GM12878 (cell line): Measurements from ENCODE around the gene GSPT1. TPM values are rescaled to one million over a fixed set of nuclear protein-coding genes. Genes with fewer than 3 reads are reported as not detected.

Experiments
- ATAC-seq: fragments of 200-7000 bp; cut with Tn5 transposase; 3 replicates; pipeline ENCODE4 v1.9.1; 2020; ENCODE audit warnings: mild to moderate bottlenecking, moderate library complexity
- BruUV-seq: library from RNA; stranded (reverse); fragments of 400-500 nt; replicated peaks from 2 replicates; lab custom pipeline; 2021; lab: Mats Ljungman, UMichigan
- CTCF ChIA-PET: fragments of 300-600 bp; sonication (Branson Sonifier 250); formaldehyde crosslinking; extraction: SDS; loops from one replicate; lab custom pipeline; 2021; ENCODE audit warnings: inconsistent platforms; lab: Yijun Ruan, JAX
- POLR2A ChIA-PET: fragments of 350-600 bp; formaldehyde crosslinking; extraction: SDS; loops from one replicate; lab custom pipeline; 2021; ENCODE audit warnings: inconsistent platforms; lab: Charles Lee
- RAD21 ChIA-PET: fragments of 300-600 bp; sonication (Branson Sonifier 250); formaldehyde crosslinking; loops from one replicate; lab custom pipeline; 2023; ENCODE audit warnings: antibody characterized with exemption; ENCODE audit not compliant: unreplicated experiment; lab: Charles Lee
- SMC1A ChIA-PET: fragments of 300-600 bp; sonication (Branson Sonifier 250); formaldehyde crosslinking; loops from one replicate; lab custom pipeline; 2023; ENCODE audit not compliant: unreplicated experiment, uncharacterized antibody; lab: Charles Lee
- DNase-seq: peaks from one replicate; pipeline ENCODE4 v3.0.0-alpha.2; 2011; ENCODE audit warnings: low read depth, low spot score
- FAIRE-seq: peaks from 3 replicates; lab custom pipeline; 2011; peaks lifted over from hg19 to GRCh38; lab: Jason Lieb, UNC
- H2AFZ ChIP-seq: 2 replicates; pipeline ENCODE4 v1.6.0; 2011; ENCODE audit warnings: low read depth, low read length, control low read depth; ENCODE audit not compliant: control insufficient read depth
- H3K27ac ChIP-seq: 2 replicates; pipeline ENCODE4 v1.5.1; 2011; ENCODE audit warnings: control low read depth; ENCODE audit not compliant: control insufficient read depth, insufficient read depth
- H3K27me3 ChIP-seq, 2 experiments: replicated peaks in 1 of 2; 2 replicates each; pipeline versions ENCODE4 v1.6.0 to v1.6.1; 2011; ENCODE audit warnings: low read length in 1 of 2; ENCODE audit not compliant: control insufficient read depth in 2 of 2, insufficient read depth in 2 of 2
- H3K36me3 ChIP-seq, 2 experiments: 2 replicates each; pipeline ENCODE4 v1.5.1; 2011; ENCODE audit warnings: low read length in 1 of 2; ENCODE audit not compliant: control insufficient read depth in 2 of 2, insufficient read depth in 2 of 2
- H3K4me1 ChIP-seq: 2 replicates; pipeline ENCODE4 v1.6.1; 2011; ENCODE audit warnings: mild to moderate bottlenecking, low read length, moderate library complexity, mixed read lengths; ENCODE audit not compliant: control insufficient read depth, insufficient read depth
- H3K4me2 ChIP-seq: 2 replicates; pipeline ENCODE4 v1.6.0; 2011; ENCODE audit warnings: control low read depth; ENCODE audit not compliant: control insufficient read depth, insufficient read depth
- H3K4me3 ChIP-seq: fragments of 200-600 bp; sonication (generic); 2 replicates; pipeline ENCODE4 v1.5.1; 2016
- H3K79me2 ChIP-seq: 2 replicates; pipeline ENCODE4 v1.6.0; 2011; ENCODE audit warnings: low read length; ENCODE audit not compliant: control insufficient read depth, insufficient read depth
- H3K9ac ChIP-seq: 2 replicates; pipeline ENCODE4 v1.8.0; 2011; ENCODE audit warnings: low read length, control low read depth, mixed read lengths; ENCODE audit not compliant: control insufficient read depth, insufficient read depth
- H3K9me3 ChIP-seq: replicated peaks from 3 replicates; pipeline ENCODE4 v1.5.1; 2011; ENCODE audit warnings: mild to moderate bottlenecking, low read length; ENCODE audit not compliant: control insufficient read depth, insufficient read depth
- H4K20me1 ChIP-seq: 2 replicates; pipeline ENCODE4 v1.6.0; 2011; ENCODE audit not compliant: control insufficient read depth, insufficient read depth
- GABPA ChIP-seq: IDR thresholded peaks from 2 replicates; pipeline ENCODE4 v1.6.1; 2014; ENCODE audit warnings: antibody characterized with exemption, low read depth, mild to moderate bottlenecking, inconsistent platforms
- HDAC2 ChIP-seq: fragments of 200-600 bp; sonication (generic); IDR thresholded peaks from 2 replicates; pipeline ENCODE4 v1.6.1; 2017
- MXI1 ChIP-seq: fragments of 150-350 bp; IDR thresholded peaks from 2 replicates; pipeline ENCODE4 v1.6.1; 2011; ENCODE audit warnings: low read depth, mild to moderate bottlenecking, inconsistent platforms, low read length, improper control_type of control experiment
- NRF1 ChIP-seq: conservative IDR thresholded peaks from 2 replicates; pipeline ENCODE4 v1.6.1; 2011; ENCODE audit warnings: mild to moderate bottlenecking, low read depth, low read length, improper control_type of control experiment
- PML ChIP-seq: IDR thresholded peaks from 2 replicates; pipeline ENCODE4 v1.6.1; 2012; ENCODE audit warnings: low read length, inconsistent platforms
- RCOR1 ChIP-seq: conservative IDR thresholded peaks from 2 replicates; pipeline ENCODE4 v1.6.1; 2012; ENCODE audit warnings: low read depth, low read length, improper control_type of control experiment
- ZNF217 ChIP-seq: fragments of 450-650 bp; IDR thresholded peaks from 2 replicates; pipeline ENCODE4 v1.6.1; 2017; ENCODE audit warnings: antibody characterized with exemption, mild to moderate bottlenecking
- WGBS: methylation state at CpG from one replicate; pipeline ENCODE4 v1.1.6; 2016; ENCODE audit warnings: low lambda C conversion rate; ENCODE audit not compliant: insufficient replicate concordance, insufficient coverage; ENCODE audit errors: missing lambda C conversion rate; 5-methylcytosine and 5-hydroxymethylcytosine counted together
- in situ Hi-C: fragments of 300-500 bp; cut with MboI; formaldehyde crosslinking; loops from 9 replicates; pipeline ENCODE4 v1.14.3; 2018; ENCODE audit warnings: mixed read lengths
- intact Hi-C: fragments of 100-400 bp; cut with micrococcal nuclease; formaldehyde crosslinking; loops from one replicate; pipeline ENCODE4 v1.14.2; 2022; ENCODE audit not compliant: unreplicated experiment
- polyA plus RNA-seq, 11 experiments: library from polyadenylated mRNA; depleted of rRNA in 4 of 11; unstranded in 6 of 11; stranded (reverse) in 5 of 11; fragments of >200 nt; fragmentation: Nextera tagmentation in 4 of 11; fragmentation: Illumina TruSeq in 1 of 11; extraction: Ambion mirVana in 4 of 11; extraction: Trizol in 1 of 11; gene quantifications; 1 replicate in 1 of 11; 2 replicates in 10 of 11; pipeline versions ENCODE4 v1.2.1 to v1.2.3, GENCODE V29; 2011 to 2016; ENCODE audit warnings: inconsistent platforms in 2 of 11, missing spikeins in 2 of 11, low read depth in 1 of 11
- total RNA-seq, 4 experiments: library from RNA; depleted of rRNA in 3 of 4; stranded (reverse); fragments of >200 nt in 3 of 4; fragmentation: Illumina TruSeq in 1 of 4; extraction: Trizol in 1 of 4; gene quantifications; 2 replicates each; pipeline versions ENCODE4 v1.2.1 to v1.2.3, GENCODE V29; 2013 to 2021
- TF ChIP-seq, protein P1 (sequence below): fragments of 450-650 bp; IDR thresholded peaks from 2 replicates; pipeline ENCODE4 v1.6.1; 2018; ENCODE audit warnings: borderline replicate concordance, mild to moderate bottlenecking; ENCODE audit not compliant: partially characterized antibody
- TF ChIP-seq, protein P2 (sequence below): fragments of 450-650 bp; IDR thresholded peaks from 2 replicates; pipeline ENCODE4 v1.6.1; 2018; ENCODE audit warnings: mild to moderate bottlenecking, low read depth, moderate library complexity; ENCODE audit not compliant: partially characterized antibody
- TF ChIP-seq, protein P3 (sequence below): fragments of 450-650 bp; conservative IDR thresholded peaks from 2 replicates; pipeline ENCODE4 v1.6.1; 2017; ENCODE audit warnings: mild to moderate bottlenecking, moderate library complexity

GSPT1 gene
- total and polyA plus RNA-seq, 10 of the 15 experiments (the other 5 are each of a cell fraction or from before 2014, with no cell fraction given): 46.7 to 181 (median 99.6) TPM

DNA sequence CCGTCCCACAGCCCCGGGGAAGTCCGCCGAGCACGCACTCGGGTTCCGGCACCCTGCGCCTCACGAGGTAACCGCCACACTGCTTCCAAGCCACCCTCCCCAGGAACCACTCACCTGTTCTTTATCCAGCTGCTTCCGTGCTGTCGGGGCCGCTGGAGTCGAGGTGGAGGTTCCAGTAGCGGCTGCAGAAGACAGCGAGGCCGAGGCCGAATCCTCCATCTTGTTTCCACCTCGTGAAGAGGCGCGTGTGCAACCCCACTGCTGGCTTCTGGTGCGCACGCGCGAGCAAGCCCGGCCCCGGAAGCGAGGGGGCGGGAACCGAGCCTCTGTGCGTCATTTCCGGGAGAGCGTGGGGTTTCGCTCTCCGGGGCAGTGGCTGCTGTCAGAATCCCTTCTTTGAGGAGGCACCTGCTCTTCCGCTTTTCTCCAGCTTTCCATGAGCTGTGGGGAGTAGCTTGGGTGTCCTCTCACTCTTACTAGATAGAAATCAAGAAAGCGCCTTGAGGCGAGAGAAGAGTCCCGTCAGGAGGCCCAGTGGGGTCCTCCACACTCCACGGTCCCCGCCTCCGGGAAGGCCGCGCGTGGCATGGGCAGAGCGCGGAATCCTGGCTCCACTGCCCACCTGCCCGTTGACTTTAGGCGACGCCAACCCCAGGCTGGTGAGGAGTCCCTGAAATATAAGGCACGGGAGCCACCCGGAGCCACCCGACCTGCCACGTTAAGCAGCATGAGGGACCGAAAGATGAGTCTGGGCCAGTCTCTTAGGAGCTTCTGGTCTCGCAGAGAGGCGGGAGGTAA is 64.3 kb downstream of the GSPT1 start, which contains the start of gene RSL1D1:
TSS of gene RSL1D1 (minus strand) at position 249 of the 798 bp plus-strand sequence. CDS start at position 219, 30 bp downstream.
- no peaks in the 10 kb centered on the region for H3K27me3 ChIP-seq
- POLR2A ChIA-PET: interaction anchor here (0.6 to 1.5 kb wide), 7 partner anchors 37 to 270 kb away, joined by 3 to 5 read pairs (median 3); no protein-coding TSS in a partner anchor
- CTCF ChIA-PET: interaction anchor here (1.0 to 1.6 kb wide), 2 partner anchors 54 to 216 kb away, joined by 4 read pairs; partner anchors contain the start of gene ZC3H7A
- peaks cover 4 to 29% of the 10 kb centered on the region in 2 experiments for H3K36me3 ChIP-seq
- peak within 1 kb of the TSS; percentile 66 for H3K27ac ChIP-seq
- intact Hi-C loops: no loop called here
- peak within 1 kb of the TSS; percentile 89 for H3K9ac ChIP-seq
- peak within 1 kb of the TSS; percentile 77 for H2AFZ ChIP-seq
- SMC1A ChIA-PET: interaction anchor here (0.8 to 2.5 kb wide), 3 partner anchors 11 to 109 kb away, joined by 3 to 7 read pairs (median 4); partner anchors contain the start of genes TXNDC11 and ZC3H7A
- DNase-seq (peak; percentile 87), FAIRE-seq (peak; percentile 91), ATAC-seq (peak; percentile 85)
- under 1% methylated on average over 57 of the region's 57 CpGs for WGBS
- H3K4me3 ChIP-seq: peak within 1 kb of the TSS; percentile 99
- no peaks in the 10 kb centered on the region for H3K9me3 ChIP-seq
- H4K20me1 ChIP-seq: no peaks in the 10 kb centered on the region
- peak within 1 kb of the TSS; percentile 85 for H3K4me2 ChIP-seq
- in situ Hi-C loops: no loop called here
- BruUV-seq: TSS peak; percentile 92
- no peaks in the 10 kb centered on the region; the same call in 1 of the 2 replicates for H3K4me1 ChIP-seq
- H3K79me2 ChIP-seq: peaks cover 78% of the 10 kb centered on the region
- RAD21 ChIA-PET: interaction anchor here (0.7 to 1.5 kb wide), 3 partner anchors 15 to 98 kb away, joined by 3 read pairs; partner anchors contain the start of gene ZC3H7A
- peak; percentile 95 for TF ChIP-seq NRF1
- TF ChIP-seq, protein P1, sequence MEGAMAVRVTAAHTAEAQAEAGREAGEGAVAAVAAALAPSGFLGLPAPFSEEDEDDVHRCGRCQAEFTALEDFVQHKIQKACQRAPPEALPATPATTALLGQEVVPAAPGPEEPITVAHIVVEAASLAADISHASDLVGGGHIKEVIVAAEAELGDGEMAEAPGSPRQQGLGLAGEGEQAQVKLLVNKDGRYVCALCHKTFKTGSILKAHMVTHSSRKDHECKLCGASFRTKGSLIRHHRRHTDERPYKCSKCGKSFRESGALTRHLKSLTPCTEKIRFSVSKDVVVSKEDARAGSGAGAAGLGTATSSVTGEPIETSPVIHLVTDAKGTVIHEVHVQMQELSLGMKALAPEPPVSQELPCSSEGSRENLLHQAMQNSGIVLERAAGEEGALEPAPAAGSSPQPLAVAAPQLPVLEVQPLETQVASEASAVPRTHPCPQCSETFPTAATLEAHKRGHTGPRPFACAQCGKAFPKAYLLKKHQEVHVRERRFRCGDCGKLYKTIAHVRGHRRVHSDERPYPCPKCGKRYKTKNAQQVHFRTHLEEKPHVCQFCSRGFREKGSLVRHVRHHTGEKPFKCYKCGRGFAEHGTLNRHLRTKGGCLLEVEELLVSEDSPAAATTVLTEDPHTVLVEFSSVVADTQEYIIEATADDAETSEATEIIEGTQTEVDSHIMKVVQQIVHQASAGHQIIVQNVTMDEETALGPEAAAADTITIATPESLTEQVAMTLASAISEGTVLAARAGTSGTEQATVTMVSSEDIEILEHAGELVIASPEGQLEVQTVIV: peak; percentile 15
- peak; percentile 93; the same call in 1 of the 2 replicates for TF ChIP-seq MXI1
- TF ChIP-seq, protein P2, sequence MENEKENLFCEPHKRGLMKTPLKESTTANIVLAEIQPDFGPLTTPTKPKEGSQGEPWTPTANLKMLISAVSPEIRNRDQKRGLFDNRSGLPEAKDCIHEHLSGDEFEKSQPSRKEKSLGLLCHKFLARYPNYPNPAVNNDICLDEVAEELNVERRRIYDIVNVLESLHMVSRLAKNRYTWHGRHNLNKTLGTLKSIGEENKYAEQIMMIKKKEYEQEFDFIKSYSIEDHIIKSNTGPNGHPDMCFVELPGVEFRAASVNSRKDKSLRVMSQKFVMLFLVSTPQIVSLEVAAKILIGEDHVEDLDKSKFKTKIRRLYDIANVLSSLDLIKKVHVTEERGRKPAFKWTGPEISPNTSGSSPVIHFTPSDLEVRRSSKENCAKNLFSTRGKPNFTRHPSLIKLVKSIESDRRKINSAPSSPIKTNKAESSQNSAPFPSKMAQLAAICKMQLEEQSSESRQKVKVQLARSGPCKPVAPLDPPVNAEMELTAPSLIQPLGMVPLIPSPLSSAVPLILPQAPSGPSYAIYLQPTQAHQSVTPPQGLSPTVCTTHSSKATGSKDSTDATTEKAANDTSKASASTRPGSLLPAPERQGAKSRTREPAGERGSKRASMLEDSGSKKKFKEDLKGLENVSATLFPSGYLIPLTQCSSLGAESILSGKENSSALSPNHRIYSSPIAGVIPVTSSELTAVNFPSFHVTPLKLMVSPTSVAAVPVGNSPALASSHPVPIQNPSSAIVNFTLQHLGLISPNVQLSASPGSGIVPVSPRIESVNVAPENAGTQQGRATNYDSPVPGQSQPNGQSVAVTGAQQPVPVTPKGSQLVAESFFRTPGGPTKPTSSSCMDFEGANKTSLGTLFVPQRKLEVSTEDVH: peak; percentile 55
- TF ChIP-seq GABPA: peak; percentile 95
- TF ChIP-seq, protein P3, sequence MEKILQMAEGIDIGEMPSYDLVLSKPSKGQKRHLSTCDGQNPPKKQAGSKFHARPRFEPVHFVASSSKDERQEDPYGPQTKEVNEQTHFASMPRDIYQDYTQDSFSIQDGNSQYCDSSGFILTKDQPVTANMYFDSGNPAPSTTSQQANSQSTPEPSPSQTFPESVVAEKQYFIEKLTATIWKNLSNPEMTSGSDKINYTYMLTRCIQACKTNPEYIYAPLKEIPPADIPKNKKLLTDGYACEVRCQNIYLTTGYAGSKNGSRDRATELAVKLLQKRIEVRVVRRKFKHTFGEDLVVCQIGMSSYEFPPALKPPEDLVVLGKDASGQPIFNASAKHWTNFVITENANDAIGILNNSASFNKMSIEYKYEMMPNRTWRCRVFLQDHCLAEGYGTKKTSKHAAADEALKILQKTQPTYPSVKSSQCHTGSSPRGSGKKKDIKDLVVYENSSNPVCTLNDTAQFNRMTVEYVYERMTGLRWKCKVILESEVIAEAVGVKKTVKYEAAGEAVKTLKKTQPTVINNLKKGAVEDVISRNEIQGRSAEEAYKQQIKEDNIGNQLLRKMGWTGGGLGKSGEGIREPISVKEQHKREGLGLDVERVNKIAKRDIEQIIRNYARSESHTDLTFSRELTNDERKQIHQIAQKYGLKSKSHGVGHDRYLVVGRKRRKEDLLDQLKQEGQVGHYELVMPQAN: peak; percentile 95
- 0 out of 2 replicates have a peak, but pooled peaks have one; percentile 25 for TF ChIP-seq RCOR1
- TF ChIP-seq HDAC2: no peak
- peak; percentile 88 for TF ChIP-seq PML
- no peak for TF ChIP-seq ZNF217
